Ascending aorta (tissue), 2 donors: ENCODE results near the gene HPD. TPM values are rescaled to one million over a fixed set of nuclear protein-coding genes. Genes with fewer than 3 reads are reported as not detected.

ENCODE experiments used
- DNase-seq, 2 donors: peaks; one replicate each; pipeline ENCODE4 v3.0.0-alpha.2; 2019; ENCODE audit warnings: low spot score in 2 of 2
- H3K27ac ChIP-seq, 2 donors: fragments of 200-600 bp; sonication (generic); one replicate each; pipeline ENCODE4 v1.5.1; 2016 to 2017; ENCODE audit warnings: mild to moderate bottlenecking in 1 of 2
- H3K27me3 ChIP-seq: fragments of 200-600 bp; sonication (generic); one replicate; pipeline ENCODE4 v1.5.1; 2017
- H3K36me3 ChIP-seq, 2 donors: fragments of 200-600 bp; sonication (generic); one replicate each; pipeline ENCODE4 v1.5.1; 2016
- H3K4me1 ChIP-seq, 2 donors: fragments of 200-600 bp; sonication (generic); one replicate each; pipeline ENCODE4 v1.5.1; 2016 to 2017; ENCODE audit warnings: mild to moderate bottlenecking in 1 of 2
- H3K4me3 ChIP-seq, 2 donors: fragments of 200-600 bp; sonication (generic); one replicate each; pipeline ENCODE4 v1.5.1; 2016 to 2017; ENCODE audit warnings: mild to moderate bottlenecking in 1 of 2
- H3K9me3 ChIP-seq, 2 donors: fragments of 200-600 bp; sonication (generic); one replicate each; pipeline ENCODE4 v1.5.1; 2016
- CTCF ChIP-seq, 3 experiments: fragments of 200-600 bp in 2 of 3; fragments of 450-650 bp in 1 of 3; sonication (generic) in 2 of 3; IDR thresholded peaks; one replicate each; pipeline ENCODE4 v1.5.1; 2016 to 2019; ENCODE audit warnings: antibody characterized with exemption in 3 of 3, mild to moderate bottlenecking in 1 of 3, moderate library complexity in 1 of 3
- intact Hi-C: fragments of 100-400 bp; cut with DNase I; formaldehyde crosslinking; loops from one replicate; pipeline ENCODE4 v1.15.1; 2023
- total RNA-seq: library from RNA; depleted of rRNA; stranded (reverse); fragments of >200 nt; gene quantifications from one replicate; pipeline ENCODE4 v1.1.0, GENCODE V29; 2016

Gene HPD
- 0.96 TPM for total RNA-seq

- Histone ChIP-seq H3K9me3 (no peaks in the 10 kb centered on the region), H3K4me3 (peak within 1 kb of the TSS; percentile 10 to 16), H3K36me3 (no peaks in the 10 kb centered on the region), H3K27me3 (no peaks in the 10 kb centered on the region), H3K27ac (peak within 1 kb of the TSS; percentile 97), H3K4me1 (peaks cover 18 to 33% of the 10 kb centered on the region in 2 donors)
- peak; percentile 33 to 90 for DNase-seq
- intact Hi-C loops, result loop anchor here (1.0 to 2.0 kb wide), 3 partner anchors 19 to 64 kb away; partner anchors contain the start of gene PSMD9
- TF ChIP-seq CTCF (IDR thresholded peaks at IDR 0.05), result no peak
Observed at GRCh38 chr12:121858662-121859572, at the start of gene HPD. HPD (minus strand) TSS chr12:121858859; CDS start chr12:121858823, 36 bp downstream.

GRCh38 chr12:121905746-121906145 lies 47.1 kb upstream of the HPD start:
- Histone ChIP-seq H3K36me3 (peaks cover 82 to 83% of the 10 kb centered on the region in 2 donors), H3K27me3 (no peaks in the 10 kb centered on the region), H3K9me3 (no peaks in the 10 kb centered on the region), H3K4me1 (no peaks in the 10 kb centered on the region), H3K27ac (no peak overlapping the region), H3K4me3 (no peak overlapping the region)
- intact Hi-C loops, result no loop called here
- no peak for TF ChIP-seq CTCF (IDR thresholded peaks at IDR 0.05)
- no peak for DNase-seq

GRCh38 chr12:121903202-121903601 lies 44.5 kb upstream of the HPD start:
- no peak overlapping the region for H3K4me3 ChIP-seq
- peaks cover 83 to 90% of the 10 kb centered on the region in 2 donors for H3K36me3 ChIP-seq
- no peak overlapping the region for H3K27ac ChIP-seq
- no peaks in the 10 kb centered on the region for H3K27me3 ChIP-seq
- H3K4me1 ChIP-seq, result no peaks in the 10 kb centered on the region
- intact Hi-C loops, result no loop called here
- no peak for TF ChIP-seq CTCF (IDR thresholded peaks at IDR 0.05)
- DNase-seq, result no peak
- no peaks in the 10 kb centered on the region for H3K9me3 ChIP-seq

- intact Hi-C loops, result no loop called here
- Histone ChIP-seq H3K27me3 (no peaks in the 10 kb centered on the region), H3K36me3 (peaks cover 81 to 85% of the 10 kb centered on the region in 2 donors)
Observed at GRCh38 chr12:121899590-121899989, 40.9 kb upstream of the HPD start.

GRCh38 chr12:121898287-121898686 lies 39.6 kb upstream of the HPD start:
- DNase-seq, result no peak
- Histone ChIP-seq H3K36me3 (peaks cover 73 to 75% of the 10 kb centered on the region in 2 donors), H3K27ac (no peak overlapping the region), H3K9me3 (no peaks in the 10 kb centered on the region), H3K4me3 (no peak overlapping the region), H3K27me3 (no peaks in the 10 kb centered on the region), H3K4me1 (peaks cover 0 to 6% of the 10 kb centered on the region in 2 donors)
- TF ChIP-seq CTCF (IDR thresholded peaks at IDR 0.05), result no peak
- intact Hi-C loops, result no loop called here

More at GRCh38 chr12:121899590-121899989, 40.9 kb upstream of the HPD start:
- Histone ChIP-seq H3K4me3 (no peak overlapping the region), H3K27ac (no peak overlapping the region), H3K4me1 (no peaks in the 10 kb centered on the region), H3K9me3 (no peaks in the 10 kb centered on the region)
- TF ChIP-seq CTCF (IDR thresholded peaks at IDR 0.05), result no peak
- DNase-seq, result no peak
